Activated naive CD4-positive, alpha-beta T cell treated with anti-CD3 and anti-CD28 coated beads, Interleukin-2, amount 10 ng/mL, durations not matched to agents 7 days and 5 days (primary cell): ENCODE data around the gene H2AZ1.
"Not testable (repeated sequence)": the region's sequence is repeated elsewhere in the genome, so short reads cannot be mapped to it uniquely, and the experiment has no call there.

Experiments
- CTCF ChIA-PET: fragments of 350-600 bp; sonication (Branson Sonifier 250); formaldehyde crosslinking; loops from one replicate; lab custom pipeline; 2021; ENCODE audit warnings: antibody characterized with exemption; lab: Charles Lee
- DNase-seq: peaks from one replicate; pipeline ENCODE4 v3.0.0-alpha.2; 2020
- H3K27ac Mint-ChIP-seq: one replicate; pipeline ENCODE4 v1.8.0; 2021; ENCODE audit warnings: mild to moderate bottlenecking, moderate library complexity, mixed read lengths
- H3K27me3 Mint-ChIP-seq: one replicate; pipeline ENCODE4 v1.8.0; 2021; ENCODE audit warnings: mild to moderate bottlenecking, mixed read lengths
- H3K36me3 Mint-ChIP-seq: one replicate; pipeline ENCODE4 v1.8.0; 2021; ENCODE audit warnings: mixed read lengths
- H3K4me1 Mint-ChIP-seq: one replicate; pipeline ENCODE4 v1.8.0; 2021; ENCODE audit warnings: mixed read lengths
- H3K4me3 Mint-ChIP-seq: one replicate; pipeline ENCODE4 v1.8.0; 2021; ENCODE audit warnings: mild to moderate bottlenecking, moderate library complexity, mixed read lengths
- H3K9me3 Mint-ChIP-seq: one replicate; pipeline ENCODE4 v1.8.0; 2021; ENCODE audit warnings: mixed read lengths

H2AZ1 gene

GRCh38 chr4:99960648-99961047, 10.6 kb upstream of the H2AZ1 start:
- no peak for DNase-seq
- Mint-ChIP-seq H3K4me1 (peaks cover 11% of the 10 kb centered on the region), H3K4me3 (no peak overlapping the region), H3K27me3 (peaks cover 5% of the 10 kb centered on the region), H3K27ac (no peak overlapping the region), H3K9me3 (peaks cover 14% of the 10 kb centered on the region), H3K36me3 (peaks cover 3% of the 10 kb centered on the region)
- CTCF ChIA-PET = no interaction called here

- H3K4me3 Mint-ChIP-seq, DNase-seq, H3K4me1 Mint-ChIP-seq, H3K27me3 Mint-ChIP-seq, H3K27ac Mint-ChIP-seq, CTCF ChIA-PET, H3K36me3 Mint-ChIP-seq: not testable (repeated sequence)
- H3K9me3 Mint-ChIP-seq = peaks cover 14% of the 10 kb centered on the region
Measured at GRCh38 chr4:99958207-99958606, 8.1 kb upstream of the H2AZ1 start.

GRCh38 chr4:99950913-99951254, 809 bp upstream of the H2AZ1 start:
- CTCF ChIA-PET = interaction anchor here (1.0 to 1.1 kb wide), 2 partner anchors 142 to 145 kb away, joined by 3 read pairs; no protein-coding TSS in a partner anchor
- H3K27ac Mint-ChIP-seq = no peak overlapping the region

DNA sequence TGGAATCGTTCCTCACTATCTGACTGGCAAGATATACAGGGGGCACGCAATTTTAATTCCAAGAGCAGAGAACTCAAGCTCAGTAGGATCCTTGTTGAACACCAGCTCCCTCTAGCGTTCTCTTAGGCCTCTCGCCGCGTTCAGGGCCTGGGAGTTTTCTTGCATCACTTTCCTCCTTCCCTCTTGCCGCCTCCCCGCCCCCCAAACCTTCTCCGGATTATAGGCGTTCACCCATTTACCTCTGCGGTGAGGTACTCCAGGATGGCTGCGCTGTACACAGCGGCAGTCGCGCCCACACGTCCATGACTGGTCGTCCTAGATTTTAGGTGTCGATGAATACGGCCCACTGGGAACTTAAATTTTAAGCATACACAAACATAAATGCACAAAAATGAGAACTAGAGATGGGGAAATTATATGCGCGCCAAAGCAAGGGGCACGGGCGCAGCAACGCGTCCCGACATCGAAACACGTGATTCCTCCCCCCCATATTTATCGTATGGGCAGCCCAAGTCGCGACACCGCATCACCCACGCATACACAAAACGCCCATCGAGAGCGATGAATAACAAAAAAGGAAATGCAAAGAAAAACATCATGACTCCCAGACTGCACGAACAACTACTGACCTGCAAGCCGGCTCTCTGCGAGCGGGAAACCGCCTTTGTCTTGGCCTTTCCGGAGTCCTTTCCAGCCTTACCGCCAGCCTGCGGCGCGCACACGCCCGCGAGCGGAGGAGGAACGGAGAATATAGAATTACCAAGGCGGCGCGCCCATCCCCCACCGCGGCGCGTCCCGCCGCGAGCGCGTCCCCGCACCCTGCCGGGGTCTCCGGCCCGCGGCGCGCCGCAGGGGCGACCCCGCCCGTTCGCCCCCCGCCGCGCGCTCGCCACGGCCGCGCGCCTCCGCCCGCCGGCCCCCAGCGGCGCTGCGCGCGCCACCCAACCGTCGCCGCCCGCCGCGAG, 759 bp downstream of the H2AZ1 start:
- peak; percentile 94 for DNase-seq
- peaks cover 26% of the 10 kb centered on the region for H3K36me3 Mint-ChIP-seq
- H3K4me1 Mint-ChIP-seq = peaks cover 38% of the 10 kb centered on the region
- H3K27me3 Mint-ChIP-seq = no peaks in the 10 kb centered on the region
- H3K9me3 Mint-ChIP-seq = no peaks in the 10 kb centered on the region
- CTCF ChIA-PET = interaction anchor here (0.6 to 2.5 kb wide), 11 partner anchors 10 to 138 kb away, joined by 3 to 13 read pairs (median 4); partner anchors contain the start of gene LAMTOR3
- no peak overlapping the region for H3K4me3 Mint-ChIP-seq
- no peak overlapping the region for H3K27ac Mint-ChIP-seq

More at GRCh38 chr4:99950913-99951254, 809 bp upstream of the H2AZ1 start:
- Mint-ChIP-seq H3K4me1 (peaks cover 22% of the 10 kb centered on the region), H3K4me3 (no peak overlapping the region), H3K27me3 (no peaks in the 10 kb centered on the region), H3K36me3 (peaks cover 13% of the 10 kb centered on the region), H3K9me3 (peaks cover 2% of the 10 kb centered on the region)
- DNase-seq = no peak

DNA sequence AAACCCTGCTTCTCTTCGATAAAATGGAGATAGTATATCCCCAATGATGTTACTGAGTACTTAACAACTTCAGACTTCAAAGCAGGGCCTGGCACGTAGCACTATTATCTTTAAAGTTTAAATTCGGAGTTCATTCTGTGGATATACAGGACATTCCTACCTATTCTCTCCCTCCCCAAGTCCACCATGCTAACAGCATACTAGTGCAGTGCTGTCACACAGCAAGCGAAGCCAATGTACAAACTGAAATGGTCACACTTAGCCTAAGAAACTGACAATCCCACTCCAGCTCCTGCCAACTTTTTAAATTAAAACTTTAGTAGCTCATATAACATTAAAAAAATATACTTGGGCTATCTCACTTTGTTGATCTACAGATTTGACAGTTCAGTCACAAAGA, 2.5 kb downstream of the H2AZ1 start:
- CTCF ChIA-PET = interaction anchor here (0.8 to 2.5 kb wide), 8 partner anchors 8 to 136 kb away, joined by 3 to 13 read pairs (median 5); partner anchors contain the start of genes DAPP1 and LAMTOR3
- H3K9me3 Mint-ChIP-seq = peaks cover 2% of the 10 kb centered on the region
- H3K4me1 Mint-ChIP-seq = peaks cover 54% of the 10 kb centered on the region
- peak overlapping the region; percentile 95 for H3K27ac Mint-ChIP-seq
- peaks cover 42% of the 10 kb centered on the region for H3K36me3 Mint-ChIP-seq
- DNase-seq = no peak
- H3K27me3 Mint-ChIP-seq = no peaks in the 10 kb centered on the region
- H3K4me3 Mint-ChIP-seq = peak overlapping the region; percentile 83

- CTCF ChIA-PET = interaction anchor here (0.8 to 2.5 kb wide), 6 partner anchors 25 to 384 kb away, joined by 3 to 12 read pairs (median 6); partner anchors contain the start of genes DAPP1, LAMTOR3 and TRMT10A
- no peak for DNase-seq
- H3K4me1 Mint-ChIP-seq = peaks cover 54% of the 10 kb centered on the region
- no peaks in the 10 kb centered on the region for H3K27me3 Mint-ChIP-seq
- peaks cover 42% of the 10 kb centered on the region for H3K36me3 Mint-ChIP-seq
- H3K27ac Mint-ChIP-seq = peak overlapping the region; percentile 95
- H3K4me3 Mint-ChIP-seq = peak overlapping the region; percentile 83
- peaks cover 2% of the 10 kb centered on the region for H3K9me3 Mint-ChIP-seq
Measured at GRCh38 chr4:99947190-99947578, 2.9 kb downstream of the H2AZ1 start.

- peak; percentile 87 for DNase-seq
- H3K4me3 Mint-ChIP-seq = peak within 1 kb of the TSS; percentile 99
- H3K4me1 Mint-ChIP-seq = peaks cover 52% of the 10 kb centered on the region
- H3K27ac Mint-ChIP-seq = peak within 1 kb of the TSS; percentile 96
- H3K36me3 Mint-ChIP-seq = peaks cover 42% of the 10 kb centered on the region
- CTCF ChIA-PET = interaction anchor here (0.8 to 2.5 kb wide), 4 partner anchors 24 to 383 kb away, joined by 3 to 12 read pairs (median 6); partner anchors contain the start of genes DAPP1, LAMTOR3 and TRMT10A
- no peaks in the 10 kb centered on the region for H3K27me3 Mint-ChIP-seq
- H3K9me3 Mint-ChIP-seq = peaks cover 2% of the 10 kb centered on the region
Measured at GRCh38 chr4:99946356-99947189, 3.5 kb downstream of the H2AZ1 start, which contains the start of gene DNAJB14. Gene DNAJB14, minus strand, starts transcription at chr4:99946618. Its CDS starts 47 bp downstream, at chr4:99946571.

GRCh38 chr4:99945718-99946355, 4.2 kb downstream of the H2AZ1 start:
- DNase-seq = no peak
- H3K27ac Mint-ChIP-seq = peak overlapping the region; percentile 96
- CTCF ChIA-PET = interaction anchor here (1.4 to 1.8 kb wide), 2 partner anchors 24 to 129 kb away, joined by 6 to 7 read pairs; partner anchors contain the start of gene DAPP1
- peak overlapping the region; percentile 99 for H3K4me3 Mint-ChIP-seq
- H3K27me3 Mint-ChIP-seq = no peaks in the 10 kb centered on the region
- H3K9me3 Mint-ChIP-seq = peaks cover 2% of the 10 kb centered on the region
- H3K36me3 Mint-ChIP-seq = peaks cover 48% of the 10 kb centered on the region
- peaks cover 58% of the 10 kb centered on the region for H3K4me1 Mint-ChIP-seq

DNA sequence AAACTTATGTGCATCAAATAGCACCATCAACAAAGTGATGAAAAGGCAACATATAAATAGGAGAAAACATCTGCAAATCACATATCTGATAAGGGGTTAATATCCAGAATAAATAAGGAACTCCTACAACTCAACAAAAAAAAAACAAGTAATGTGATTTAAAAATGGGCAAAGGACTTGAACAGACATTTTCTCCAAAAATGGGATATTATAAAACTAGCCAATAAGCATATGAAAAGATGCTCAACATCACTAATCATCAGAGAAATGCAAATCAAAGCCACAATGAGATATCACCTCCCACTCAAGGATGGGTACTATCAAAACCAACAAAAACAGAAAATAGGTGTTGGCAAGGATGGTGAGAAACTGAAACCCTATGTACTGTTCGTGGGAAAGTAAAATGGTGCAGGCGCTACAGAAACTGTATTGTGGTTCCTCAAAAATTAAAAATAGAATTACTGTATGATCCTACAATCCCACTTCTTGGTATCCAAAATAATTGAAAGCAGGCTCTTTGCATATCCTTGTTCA, 6.1 kb downstream of the H2AZ1 start:
- CTCF ChIA-PET = no interaction called here
- Mint-ChIP-seq H3K9me3 (peaks cover 2% of the 10 kb centered on the region), H3K4me3 (peak overlapping the region; percentile 31), H3K27me3 (no peaks in the 10 kb centered on the region), H3K4me1 (peaks cover 63% of the 10 kb centered on the region), H3K27ac (no peak overlapping the region), H3K36me3 (peaks cover 52% of the 10 kb centered on the region)
- DNase-seq = no peak

DNA sequence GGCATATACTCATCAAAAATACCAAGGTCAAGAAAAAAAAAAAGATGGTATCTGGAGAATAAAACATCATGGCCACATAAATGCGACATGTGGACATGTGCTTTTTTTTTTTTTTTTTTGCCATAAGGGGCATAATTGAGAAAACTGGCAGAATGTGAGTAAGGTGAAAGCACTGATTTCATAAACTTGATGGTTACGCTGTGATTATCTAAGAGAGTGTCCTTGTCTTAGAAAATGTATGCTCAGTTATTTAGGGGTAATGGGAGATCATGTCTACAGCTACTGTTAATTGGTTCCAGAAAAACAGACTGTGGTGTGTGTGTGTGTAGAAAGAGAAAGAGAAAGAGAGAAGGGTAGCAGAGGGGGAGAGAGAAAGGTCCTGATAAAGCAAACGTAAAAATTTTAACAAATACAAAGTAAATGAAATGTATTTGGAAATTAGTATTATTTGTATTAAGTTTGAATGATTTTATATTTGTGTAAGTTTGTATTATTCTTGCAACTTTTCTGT, 11.8 kb downstream of the H2AZ1 start:
- H3K36me3 Mint-ChIP-seq = peaks cover 55% of the 10 kb centered on the region
- CTCF ChIA-PET = interaction anchor here (1.0 kb wide), 1 partner anchor 10 kb away, joined by 4 read pairs; no protein-coding TSS in a partner anchor
- H3K27me3 Mint-ChIP-seq = no peaks in the 10 kb centered on the region
- H3K27ac Mint-ChIP-seq = no peak overlapping the region
- DNase-seq = no peak
- H3K4me1 Mint-ChIP-seq = peaks cover 27% of the 10 kb centered on the region
- H3K9me3 Mint-ChIP-seq = peaks cover 9% of the 10 kb centered on the region
- no peak overlapping the region for H3K4me3 Mint-ChIP-seq

DNA sequence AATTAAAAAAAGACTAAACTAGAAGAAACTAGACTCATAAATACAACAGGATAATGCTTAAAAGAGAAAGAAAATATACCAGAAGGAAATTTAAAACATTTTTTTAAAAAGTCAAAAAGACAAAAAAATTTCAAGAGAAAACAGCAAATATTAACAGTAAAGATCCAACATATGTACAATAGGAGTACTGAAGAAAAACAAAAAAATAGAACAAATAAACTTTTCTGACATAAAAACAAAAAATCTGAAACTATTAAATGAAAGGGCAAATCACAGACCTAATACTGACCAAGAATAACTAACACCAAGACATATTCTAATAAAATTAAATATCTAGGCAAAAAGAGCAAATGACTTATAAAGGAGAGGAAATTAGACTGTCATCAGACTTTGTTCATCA, 15.2 kb downstream of the H2AZ1 start:
- DNase-seq = no peak
- Mint-ChIP-seq H3K27me3 (no peaks in the 10 kb centered on the region), H3K4me3 (no peak overlapping the region), H3K27ac (peak overlapping the region; percentile 19), H3K36me3 (peaks cover 53% of the 10 kb centered on the region), H3K4me1 (peaks cover 23% of the 10 kb centered on the region), H3K9me3 (peaks cover 9% of the 10 kb centered on the region)
- CTCF ChIA-PET = no interaction called here

DNA sequence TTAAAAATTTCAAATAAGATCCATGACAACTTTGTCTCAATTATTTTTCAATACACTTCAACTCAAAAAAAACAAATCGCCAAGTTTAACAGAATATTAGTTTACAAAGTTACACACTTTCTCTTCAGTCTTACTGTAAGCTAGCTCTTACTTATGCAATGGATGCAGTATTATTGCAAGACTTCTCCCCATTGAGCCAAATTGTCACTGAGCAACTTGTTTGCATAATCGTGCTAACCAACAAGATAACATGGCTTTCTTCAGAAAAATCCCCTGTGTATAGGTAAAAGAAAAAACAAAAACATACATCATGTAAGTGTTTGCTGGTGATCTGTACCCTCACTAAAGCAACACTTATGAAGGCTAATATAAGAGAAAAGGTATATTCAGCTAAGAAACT, 22.5 kb downstream of the H2AZ1 start:
- H3K27me3 Mint-ChIP-seq = no peaks in the 10 kb centered on the region
- no peaks in the 10 kb centered on the region for H3K9me3 Mint-ChIP-seq
- H3K4me1 Mint-ChIP-seq = peaks cover 32% of the 10 kb centered on the region
- no peak for DNase-seq
- H3K27ac Mint-ChIP-seq = no peak overlapping the region
- H3K4me3 Mint-ChIP-seq = no peak overlapping the region
- CTCF ChIA-PET = interaction anchor here (1.0 kb wide), 1 partner anchor 21 kb away, joined by 6 read pairs; no protein-coding TSS in a partner anchor
- H3K36me3 Mint-ChIP-seq = peaks cover 29% of the 10 kb centered on the region

GRCh38 chr4:99921174-99921573, 28.9 kb downstream of the H2AZ1 start:
- Mint-ChIP-seq H3K27ac (peak overlapping the region; percentile 19), H3K36me3 (peaks cover 38% of the 10 kb centered on the region), H3K27me3 (no peaks in the 10 kb centered on the region), H3K4me1 (peaks cover 15% of the 10 kb centered on the region), H3K4me3 (no peak overlapping the region), H3K9me3 (peaks cover 8% of the 10 kb centered on the region)
- peak; percentile 22 for DNase-seq
- CTCF ChIA-PET = interaction anchor here (2.2 kb wide), 1 partner anchor 25 kb away, joined by 7 read pairs; the partner anchor contains the start of gene DNAJB14
